ENCODE data around the gene CORO2B.

- TF ChIP-seq, protein P1, sequence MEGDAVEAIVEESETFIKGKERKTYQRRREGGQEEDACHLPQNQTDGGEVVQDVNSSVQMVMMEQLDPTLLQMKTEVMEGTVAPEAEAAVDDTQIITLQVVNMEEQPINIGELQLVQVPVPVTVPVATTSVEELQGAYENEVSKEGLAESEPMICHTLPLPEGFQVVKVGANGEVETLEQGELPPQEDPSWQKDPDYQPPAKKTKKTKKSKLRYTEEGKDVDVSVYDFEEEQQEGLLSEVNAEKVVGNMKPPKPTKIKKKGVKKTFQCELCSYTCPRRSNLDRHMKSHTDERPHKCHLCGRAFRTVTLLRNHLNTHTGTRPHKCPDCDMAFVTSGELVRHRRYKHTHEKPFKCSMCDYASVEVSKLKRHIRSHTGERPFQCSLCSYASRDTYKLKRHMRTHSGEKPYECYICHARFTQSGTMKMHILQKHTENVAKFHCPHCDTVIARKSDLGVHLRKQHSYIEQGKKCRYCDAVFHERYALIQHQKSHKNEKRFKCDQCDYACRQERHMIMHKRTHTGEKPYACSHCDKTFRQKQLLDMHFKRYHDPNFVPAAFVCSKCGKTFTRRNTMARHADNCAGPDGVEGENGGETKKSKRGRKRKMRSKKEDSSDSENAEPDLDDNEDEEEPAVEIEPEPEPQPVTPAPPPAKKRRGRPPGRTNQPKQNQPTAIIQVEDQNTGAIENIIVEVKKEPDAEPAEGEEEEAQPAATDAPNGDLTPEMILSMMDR (conservative IDR thresholded peaks at IDR 0.05) = no peak
- no peak for TF ChIP-seq EZH2 (IDR thresholded peaks at IDR 0.05; ENCODE audit: low read depth)
Measured at GRCh38 chr15:68616397-68616796, 37.6 kb downstream of the CORO2B start.

Measured in PC-9 (cell line).